ENCODE results near the gene PRR5L.

GRCh38 chr11:36385121-36385970 lies 89.3 kb downstream of the PRR5L start:
- TF ChIP-seq FOXJ3 (CRISPR knock-in tag; IDR thresholded peaks at IDR 0.05) (no peak), MYNN (IDR thresholded peaks at IDR 0.05) (no peak), MYNN (CRISPR knock-in tag; IDR thresholded peaks at IDR 0.05) (no peak), MEF2A (IDR thresholded peaks at IDR 0.05; ENCODE audit: control insufficient read depth, low read depth, low read length) (no peak), HNRNPK (IDR thresholded peaks at IDR 0.05; ENCODE audit: low read depth, low read length, poor library complexity, severe bottlenecking) (no peak), TARDBP (IDR thresholded peaks at IDR 0.05) (no peak), GABPA (tag; conservative IDR thresholded peaks at IDR 0.05; ENCODE audit: low read depth) (no peak)
- TF ChIP-seq, protein P1, sequence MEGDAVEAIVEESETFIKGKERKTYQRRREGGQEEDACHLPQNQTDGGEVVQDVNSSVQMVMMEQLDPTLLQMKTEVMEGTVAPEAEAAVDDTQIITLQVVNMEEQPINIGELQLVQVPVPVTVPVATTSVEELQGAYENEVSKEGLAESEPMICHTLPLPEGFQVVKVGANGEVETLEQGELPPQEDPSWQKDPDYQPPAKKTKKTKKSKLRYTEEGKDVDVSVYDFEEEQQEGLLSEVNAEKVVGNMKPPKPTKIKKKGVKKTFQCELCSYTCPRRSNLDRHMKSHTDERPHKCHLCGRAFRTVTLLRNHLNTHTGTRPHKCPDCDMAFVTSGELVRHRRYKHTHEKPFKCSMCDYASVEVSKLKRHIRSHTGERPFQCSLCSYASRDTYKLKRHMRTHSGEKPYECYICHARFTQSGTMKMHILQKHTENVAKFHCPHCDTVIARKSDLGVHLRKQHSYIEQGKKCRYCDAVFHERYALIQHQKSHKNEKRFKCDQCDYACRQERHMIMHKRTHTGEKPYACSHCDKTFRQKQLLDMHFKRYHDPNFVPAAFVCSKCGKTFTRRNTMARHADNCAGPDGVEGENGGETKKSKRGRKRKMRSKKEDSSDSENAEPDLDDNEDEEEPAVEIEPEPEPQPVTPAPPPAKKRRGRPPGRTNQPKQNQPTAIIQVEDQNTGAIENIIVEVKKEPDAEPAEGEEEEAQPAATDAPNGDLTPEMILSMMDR (IDR thresholded peaks at IDR 0.05 in 2 of 3, conservative IDR thresholded peaks at IDR 0.05 in 1 of 3; ENCODE audit: insufficient read depth in 2 of 3, low read depth in 1 of 3, low read length in 3 of 3): no peak
- TF ChIP-seq, protein P2, sequence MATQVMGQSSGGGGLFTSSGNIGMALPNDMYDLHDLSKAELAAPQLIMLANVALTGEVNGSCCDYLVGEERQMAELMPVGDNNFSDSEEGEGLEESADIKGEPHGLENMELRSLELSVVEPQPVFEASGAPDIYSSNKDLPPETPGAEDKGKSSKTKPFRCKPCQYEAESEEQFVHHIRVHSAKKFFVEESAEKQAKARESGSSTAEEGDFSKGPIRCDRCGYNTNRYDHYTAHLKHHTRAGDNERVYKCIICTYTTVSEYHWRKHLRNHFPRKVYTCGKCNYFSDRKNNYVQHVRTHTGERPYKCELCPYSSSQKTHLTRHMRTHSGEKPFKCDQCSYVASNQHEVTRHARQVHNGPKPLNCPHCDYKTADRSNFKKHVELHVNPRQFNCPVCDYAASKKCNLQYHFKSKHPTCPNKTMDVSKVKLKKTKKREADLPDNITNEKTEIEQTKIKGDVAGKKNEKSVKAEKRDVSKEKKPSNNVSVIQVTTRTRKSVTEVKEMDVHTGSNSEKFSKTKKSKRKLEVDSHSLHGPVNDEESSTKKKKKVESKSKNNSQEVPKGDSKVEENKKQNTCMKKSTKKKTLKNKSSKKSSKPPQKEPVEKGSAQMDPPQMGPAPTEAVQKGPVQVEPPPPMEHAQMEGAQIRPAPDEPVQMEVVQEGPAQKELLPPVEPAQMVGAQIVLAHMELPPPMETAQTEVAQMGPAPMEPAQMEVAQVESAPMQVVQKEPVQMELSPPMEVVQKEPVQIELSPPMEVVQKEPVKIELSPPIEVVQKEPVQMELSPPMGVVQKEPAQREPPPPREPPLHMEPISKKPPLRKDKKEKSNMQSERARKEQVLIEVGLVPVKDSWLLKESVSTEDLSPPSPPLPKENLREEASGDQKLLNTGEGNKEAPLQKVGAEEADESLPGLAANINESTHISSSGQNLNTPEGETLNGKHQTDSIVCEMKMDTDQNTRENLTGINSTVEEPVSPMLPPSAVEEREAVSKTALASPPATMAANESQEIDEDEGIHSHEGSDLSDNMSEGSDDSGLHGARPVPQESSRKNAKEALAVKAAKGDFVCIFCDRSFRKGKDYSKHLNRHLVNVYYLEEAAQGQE (IDR thresholded peaks at IDR 0.05; ENCODE audit: borderline replicate concordance): no peak
- TF ChIP-seq, protein P2 (CRISPR knock-in tag; IDR thresholded peaks at IDR 0.05; ENCODE audit: low read depth): no peak
- TF ChIP-seq, protein P3, sequence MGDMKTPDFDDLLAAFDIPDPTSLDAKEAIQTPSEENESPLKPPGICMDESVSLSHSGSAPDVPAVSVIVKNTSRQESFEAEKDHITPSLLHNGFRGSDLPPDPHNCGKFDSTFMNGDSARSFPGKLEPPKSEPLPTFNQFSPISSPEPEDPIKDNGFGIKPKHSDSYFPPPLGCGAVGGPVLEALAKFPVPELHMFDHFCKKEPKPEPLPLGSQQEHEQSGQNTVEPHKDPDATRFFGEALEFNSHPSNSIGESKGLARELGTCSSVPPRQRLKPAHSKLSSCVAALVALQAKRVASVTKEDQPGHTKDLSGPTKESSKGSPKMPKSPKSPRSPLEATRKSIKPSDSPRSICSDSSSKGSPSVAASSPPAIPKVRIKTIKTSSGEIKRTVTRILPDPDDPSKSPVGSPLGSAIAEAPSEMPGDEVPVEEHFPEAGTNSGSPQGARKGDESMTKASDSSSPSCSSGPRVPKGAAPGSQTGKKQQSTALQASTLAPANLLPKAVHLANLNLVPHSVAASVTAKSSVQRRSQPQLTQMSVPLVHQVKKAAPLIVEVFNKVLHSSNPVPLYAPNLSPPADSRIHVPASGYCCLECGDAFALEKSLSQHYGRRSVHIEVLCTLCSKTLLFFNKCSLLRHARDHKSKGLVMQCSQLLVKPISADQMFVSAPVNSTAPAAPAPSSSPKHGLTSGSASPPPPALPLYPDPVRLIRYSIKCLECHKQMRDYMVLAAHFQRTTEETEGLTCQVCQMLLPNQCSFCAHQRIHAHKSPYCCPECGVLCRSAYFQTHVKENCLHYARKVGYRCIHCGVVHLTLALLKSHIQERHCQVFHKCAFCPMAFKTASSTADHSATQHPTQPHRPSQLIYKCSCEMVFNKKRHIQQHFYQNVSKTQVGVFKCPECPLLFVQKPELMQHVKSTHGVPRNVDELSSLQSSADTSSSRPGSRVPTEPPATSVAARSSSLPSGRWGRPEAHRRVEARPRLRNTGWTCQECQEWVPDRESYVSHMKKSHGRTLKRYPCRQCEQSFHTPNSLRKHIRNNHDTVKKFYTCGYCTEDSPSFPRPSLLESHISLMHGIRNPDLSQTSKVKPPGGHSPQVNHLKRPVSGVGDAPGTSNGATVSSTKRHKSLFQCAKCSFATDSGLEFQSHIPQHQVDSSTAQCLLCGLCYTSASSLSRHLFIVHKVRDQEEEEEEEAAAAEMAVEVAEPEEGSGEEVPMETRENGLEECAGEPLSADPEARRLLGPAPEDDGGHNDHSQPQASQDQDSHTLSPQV (IDR thresholded peaks at IDR 0.05): no peak

Data from K562 (cell line).